GM12878 (cell line): Measurements from ENCODE around the gene ATP1A1. TPM values are rescaled to one million over a fixed set of nuclear protein-coding genes. Genes with fewer than 3 reads are reported as not detected.
A peak's percentile ranks its signal among the peaks of the same experiment; 100 is the strongest.

Experiments used
- BCL11A ChIP-seq: IDR thresholded peaks from 2 replicates; pipeline ENCODE4 v1.6.1; 2011; ENCODE audit warnings: low read depth, low read length
- BCL3 ChIP-seq: IDR thresholded peaks from 2 replicates; pipeline ENCODE4 v1.6.1; 2011; ENCODE audit warnings: borderline replicate concordance, low read depth, mild to moderate bottlenecking, moderate library complexity, low read length; ENCODE audit not compliant: insufficient read depth, poor library complexity, severe bottlenecking
- BHLHE40 ChIP-seq, 2 experiments: fragments of 450-650 bp in 1 of 2; IDR thresholded peaks; 2 replicates each; pipeline ENCODE4 v1.6.1; 2011 to 2017; ENCODE audit warnings: low read depth in 2 of 2, borderline replicate concordance in 1 of 2, improper control_type of control experiment in 1 of 2, low read length in 1 of 2, mild to moderate bottlenecking in 1 of 2
- GABPA ChIP-seq: IDR thresholded peaks from 2 replicates; pipeline ENCODE4 v1.6.1; 2014; ENCODE audit warnings: antibody characterized with exemption, low read depth, mild to moderate bottlenecking, inconsistent platforms
- KLF5 ChIP-seq: fragments of 450-650 bp; IDR thresholded peaks from 2 replicates; pipeline ENCODE4 v1.6.1; 2014; ENCODE audit warnings: mild to moderate bottlenecking; ENCODE audit not compliant: partially characterized antibody
- MTA3 ChIP-seq: IDR thresholded peaks from 2 replicates; pipeline ENCODE4 v1.6.1; 2012; ENCODE audit warnings: low read length, inconsistent platforms, borderline replicate concordance
- MYB ChIP-seq: fragments of 150-350 bp; IDR thresholded peaks from 2 replicates; pipeline ENCODE4 v1.6.1; 2014; ENCODE audit warnings: mild to moderate bottlenecking, low read depth, low read length, borderline replicate concordance
- POLR2AphosphoS2 ChIP-seq: IDR thresholded peaks from 2 replicates; pipeline ENCODE4 v1.6.1; 2011; ENCODE audit warnings: low read depth, mild to moderate bottlenecking, low read length, improper control_type of control experiment, moderate library complexity
- RB1 ChIP-seq: fragments of 450-650 bp; formaldehyde crosslinking; IDR thresholded peaks from 2 replicates; pipeline ENCODE4 v1.6.1; 2017; ENCODE audit warnings: mild to moderate bottlenecking, borderline replicate concordance
- RELA ChIP-seq: fragments of 450-650 bp; IDR thresholded peaks from 2 replicates; pipeline ENCODE4 v1.8.0; 2014; ENCODE audit warnings: borderline replicate concordance; ENCODE audit not compliant: partially characterized antibody
- REST ChIP-seq: IDR thresholded peaks from 2 replicates; pipeline ENCODE4 v1.6.1; 2012; ENCODE audit warnings: mild to moderate bottlenecking, low read depth, low read length
- SMC3 ChIP-seq: IDR thresholded peaks from 2 replicates; pipeline ENCODE4 v1.6.1; 2011; ENCODE audit warnings: low read length, improper control_type of control experiment, borderline replicate concordance
- TCF3 ChIP-seq: IDR thresholded peaks from 2 replicates; pipeline ENCODE4 v1.6.1; 2012; ENCODE audit warnings: low read depth, mild to moderate bottlenecking, low read length, borderline replicate concordance; ENCODE audit not compliant: insufficient read depth
- USF1 ChIP-seq: IDR thresholded peaks from 2 replicates; pipeline ENCODE4 v1.6.1; 2011; ENCODE audit warnings: borderline replicate concordance, low read depth, mild to moderate bottlenecking, moderate library complexity, mixed read lengths, low read length; ENCODE audit not compliant: insufficient read depth; ENCODE audit errors: extremely low read length
- ZBED1 ChIP-seq: IDR thresholded peaks from 2 replicates; pipeline ENCODE4 v1.6.1; 2016; ENCODE audit warnings: borderline replicate concordance
- ZNF217 ChIP-seq: fragments of 450-650 bp; IDR thresholded peaks from 2 replicates; pipeline ENCODE4 v1.6.1; 2017; ENCODE audit warnings: antibody characterized with exemption, mild to moderate bottlenecking
- polyA plus RNA-seq, 11 experiments: library from polyadenylated mRNA; depleted of rRNA in 4 of 11; unstranded in 6 of 11; stranded (reverse) in 5 of 11; fragments of >200 nt; fragmentation: Nextera tagmentation in 4 of 11; fragmentation: Illumina TruSeq in 1 of 11; extraction: Ambion mirVana in 4 of 11; extraction: Trizol in 1 of 11; gene quantifications; 1 replicate in 1 of 11; 2 replicates in 10 of 11; pipeline versions ENCODE4 v1.2.1 to v1.2.3, GENCODE V29; 2011 to 2016; ENCODE audit warnings: inconsistent platforms in 2 of 11, missing spikeins in 2 of 11, low read depth in 1 of 11
- total RNA-seq, 4 experiments: library from RNA; depleted of rRNA in 3 of 4; stranded (reverse); fragments of >200 nt in 3 of 4; fragmentation: Illumina TruSeq in 1 of 4; extraction: Trizol in 1 of 4; gene quantifications; 2 replicates each; pipeline versions ENCODE4 v1.2.1 to v1.2.3, GENCODE V29; 2013 to 2021
- TF ChIP-seq, protein P1 (sequence below): IDR thresholded peaks from 2 replicates; pipeline ENCODE4 v1.6.1; 2012; ENCODE audit warnings: improper control_type of control experiment, low read depth, low read length; ENCODE audit not compliant: insufficient replicate concordance

The ATP1A1 gene
- total and polyA plus RNA-seq, 10 of the 15 experiments (the other 5 are each of a cell fraction or from before 2014, with no cell fraction given): 113 to 566 (median 313) TPM

DNA sequence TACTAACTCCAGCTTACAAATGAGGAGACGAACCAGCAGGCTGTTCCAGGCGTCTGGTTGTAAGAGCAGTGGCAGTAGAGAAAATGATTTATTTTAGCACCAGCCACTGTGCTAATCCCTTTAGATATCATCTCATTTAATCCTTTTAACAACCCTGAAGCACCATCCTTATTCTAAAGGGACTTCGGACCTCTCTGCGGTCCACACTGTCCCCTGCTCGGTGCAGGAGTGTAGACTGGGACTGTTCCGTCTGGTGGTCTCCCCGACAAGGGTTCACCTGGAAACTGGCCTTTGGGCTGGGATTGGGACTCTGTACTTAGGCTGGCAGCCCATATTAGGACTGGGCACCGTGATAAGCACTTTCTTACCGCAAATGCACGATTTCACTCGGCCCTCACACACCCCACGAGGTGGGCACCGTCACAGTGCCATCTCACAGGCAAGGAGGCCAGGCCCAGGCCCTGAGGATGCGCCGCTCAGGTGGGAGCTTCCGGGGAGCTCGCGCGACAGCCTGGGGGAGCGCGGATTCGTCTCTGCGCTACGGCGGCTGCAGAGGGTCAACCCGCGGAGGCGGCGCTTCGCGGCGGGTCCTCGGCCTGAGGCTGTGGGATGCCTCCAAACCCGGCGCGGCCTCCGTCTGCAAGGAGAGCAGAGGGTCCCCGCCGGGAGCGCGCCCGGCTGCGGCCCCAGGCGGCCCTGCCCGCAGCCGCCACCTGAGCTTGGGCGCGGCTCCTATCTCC lies 45.2 kb downstream of the ATP1A1 start (continued):
- peak; percentile 22 for TF ChIP-seq RELA
- no peak for TF ChIP-seq ZNF217
- TF ChIP-seq TCF3: 0 out of 2 replicates have a peak, but pooled peaks have one; percentile 56
- TF ChIP-seq KLF5: no peak
- no peak for TF ChIP-seq REST
- TF ChIP-seq MYB: no peak
- TF ChIP-seq, protein P1, sequence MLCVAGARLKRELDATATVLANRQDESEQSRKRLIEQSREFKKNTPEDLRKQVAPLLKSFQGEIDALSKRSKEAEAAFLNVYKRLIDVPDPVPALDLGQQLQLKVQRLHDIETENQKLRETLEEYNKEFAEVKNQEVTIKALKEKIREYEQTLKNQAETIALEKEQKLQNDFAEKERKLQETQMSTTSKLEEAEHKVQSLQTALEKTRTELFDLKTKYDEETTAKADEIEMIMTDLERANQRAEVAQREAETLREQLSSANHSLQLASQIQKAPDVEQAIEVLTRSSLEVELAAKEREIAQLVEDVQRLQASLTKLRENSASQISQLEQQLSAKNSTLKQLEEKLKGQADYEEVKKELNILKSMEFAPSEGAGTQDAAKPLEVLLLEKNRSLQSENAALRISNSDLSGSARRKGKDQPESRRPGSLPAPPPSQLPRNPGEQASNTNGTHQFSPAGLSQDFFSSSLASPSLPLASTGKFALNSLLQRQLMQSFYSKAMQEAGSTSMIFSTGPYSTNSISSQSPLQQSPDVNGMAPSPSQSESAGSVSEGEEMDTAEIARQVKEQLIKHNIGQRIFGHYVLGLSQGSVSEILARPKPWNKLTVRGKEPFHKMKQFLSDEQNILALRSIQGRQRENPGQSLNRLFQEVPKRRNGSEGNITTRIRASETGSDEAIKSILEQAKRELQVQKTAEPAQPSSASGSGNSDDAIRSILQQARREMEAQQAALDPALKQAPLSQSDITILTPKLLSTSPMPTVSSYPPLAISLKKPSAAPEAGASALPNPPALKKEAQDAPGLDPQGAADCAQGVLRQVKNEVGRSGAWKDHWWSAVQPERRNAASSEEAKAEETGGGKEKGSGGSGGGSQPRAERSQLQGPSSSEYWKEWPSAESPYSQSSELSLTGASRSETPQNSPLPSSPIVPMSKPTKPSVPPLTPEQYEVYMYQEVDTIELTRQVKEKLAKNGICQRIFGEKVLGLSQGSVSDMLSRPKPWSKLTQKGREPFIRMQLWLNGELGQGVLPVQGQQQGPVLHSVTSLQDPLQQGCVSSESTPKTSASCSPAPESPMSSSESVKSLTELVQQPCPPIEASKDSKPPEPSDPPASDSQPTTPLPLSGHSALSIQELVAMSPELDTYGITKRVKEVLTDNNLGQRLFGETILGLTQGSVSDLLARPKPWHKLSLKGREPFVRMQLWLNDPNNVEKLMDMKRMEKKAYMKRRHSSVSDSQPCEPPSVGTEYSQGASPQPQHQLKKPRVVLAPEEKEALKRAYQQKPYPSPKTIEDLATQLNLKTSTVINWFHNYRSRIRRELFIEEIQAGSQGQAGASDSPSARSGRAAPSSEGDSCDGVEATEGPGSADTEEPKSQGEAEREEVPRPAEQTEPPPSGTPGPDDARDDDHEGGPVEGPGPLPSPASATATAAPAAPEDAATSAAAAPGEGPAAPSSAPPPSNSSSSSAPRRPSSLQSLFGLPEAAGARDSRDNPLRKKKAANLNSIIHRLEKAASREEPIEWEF: no peak
- TF ChIP-seq BCL3: no peak
- peak in 1 of 2 experiments; percentile 69; a peak in 2 of 4 replicates for TF ChIP-seq BHLHE40 (IDR thresholded peaks at IDR 0.05; ENCODE audit: borderline replicate concordance in 1 of 2, low read depth in 2 of 2, low read length in 1 of 2)
- TF ChIP-seq RB1: peak; percentile 58; the same call in 1 of the 2 replicates
- TF ChIP-seq POLR2AphosphoS2: no peak
- TF ChIP-seq BCL11A: no peak
- no peak for TF ChIP-seq ZBED1
- no peak for TF ChIP-seq GABPA
- no peak for TF ChIP-seq MTA3
- no peak for TF ChIP-seq SMC3
- no peak for TF ChIP-seq USF1
